ENCODE measurements around the gene CACNA1B.

Gene CACNA1B

DNA sequence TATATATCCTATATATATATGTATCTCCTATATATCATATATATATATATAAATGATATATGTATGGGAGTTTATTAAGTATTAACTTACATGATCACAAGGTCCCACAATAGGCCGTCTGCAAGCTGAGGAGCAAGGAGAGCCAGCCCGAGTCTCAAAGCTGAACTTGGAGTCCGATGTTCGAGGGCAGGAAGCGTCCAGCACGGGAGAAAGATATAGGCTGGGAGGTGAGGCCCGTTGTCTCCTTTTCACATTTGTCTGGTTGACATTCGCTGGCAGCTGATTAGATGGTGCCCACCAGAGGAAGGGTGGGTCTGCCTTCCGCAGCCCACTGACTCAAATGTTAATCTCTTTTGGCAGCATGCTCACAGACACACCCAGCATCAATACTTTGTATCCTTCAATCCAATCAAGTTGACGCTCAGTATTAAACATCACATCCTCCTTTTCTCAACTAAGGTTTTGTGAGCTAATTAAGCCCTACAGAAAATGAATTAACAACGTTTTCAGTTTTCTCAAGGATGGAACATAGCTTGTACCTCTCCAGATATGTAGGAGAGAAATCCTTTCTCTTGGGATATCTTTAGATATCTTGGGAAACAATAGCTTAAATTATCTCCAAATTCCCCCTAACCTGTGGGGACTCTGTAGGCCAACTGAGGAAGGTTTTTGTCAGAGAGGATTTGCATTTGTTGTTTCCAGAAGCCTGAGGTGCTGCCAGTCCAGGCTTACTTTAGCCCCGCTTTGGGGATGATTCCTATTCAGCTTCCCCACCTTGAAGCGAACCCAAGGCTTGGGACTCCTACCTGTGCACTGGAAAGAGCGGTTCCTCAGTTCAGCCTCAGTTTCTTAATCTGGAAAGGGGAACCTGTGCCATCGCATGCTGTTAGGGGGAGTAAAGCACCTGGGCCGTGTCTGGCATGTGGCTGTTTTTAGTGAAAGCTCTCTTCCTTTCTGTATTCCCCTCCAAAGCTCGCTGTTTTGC lies 163.2 kb downstream of the CACNA1B start:
- no peak for DNase-seq (ENCODE audit: low read depth)

DNA sequence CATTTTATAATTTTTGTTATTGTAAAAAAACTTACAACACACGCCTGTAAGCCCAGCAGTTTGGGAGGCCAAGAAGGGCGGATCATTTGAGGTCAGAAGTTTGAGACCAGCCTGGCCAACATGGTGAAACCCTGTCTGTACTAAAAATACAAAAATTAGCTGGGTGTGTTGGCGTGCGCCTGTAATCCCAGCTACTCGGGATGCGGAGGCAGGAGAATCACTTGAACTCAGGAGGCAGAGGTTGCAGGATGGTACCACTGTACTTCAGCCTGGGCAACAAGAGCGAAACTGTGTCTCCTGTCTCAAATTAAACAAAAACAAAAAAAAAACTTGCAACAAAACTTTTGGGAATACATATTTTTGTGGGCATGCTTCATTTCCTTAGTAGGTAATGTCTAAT lies 164.6 kb downstream of the CACNA1B start:
- DNase-seq (ENCODE audit: low read depth), result no peak

DNA sequence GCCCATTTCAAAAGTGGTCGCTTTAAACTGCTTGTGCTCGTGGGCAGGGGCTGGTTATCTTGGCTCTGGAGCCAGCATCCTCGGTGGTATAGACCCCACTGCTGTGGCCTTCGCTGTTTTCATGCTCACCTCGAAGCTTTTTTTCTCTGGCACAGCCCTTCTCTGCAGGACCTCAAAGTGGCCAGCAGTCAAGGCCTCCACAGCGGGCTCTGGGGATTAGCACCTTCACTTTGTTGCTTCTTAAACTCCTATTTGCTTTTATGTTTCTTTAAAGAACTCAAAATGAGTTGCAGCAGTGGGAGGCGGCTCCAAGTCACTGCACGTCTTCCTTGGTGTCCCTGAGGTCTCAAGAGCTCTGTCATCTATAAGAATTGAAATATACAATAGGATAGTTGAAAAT lies 165.1 kb downstream of the CACNA1B start:
- DNase-seq (ENCODE audit: low read depth), result no peak

DNA sequence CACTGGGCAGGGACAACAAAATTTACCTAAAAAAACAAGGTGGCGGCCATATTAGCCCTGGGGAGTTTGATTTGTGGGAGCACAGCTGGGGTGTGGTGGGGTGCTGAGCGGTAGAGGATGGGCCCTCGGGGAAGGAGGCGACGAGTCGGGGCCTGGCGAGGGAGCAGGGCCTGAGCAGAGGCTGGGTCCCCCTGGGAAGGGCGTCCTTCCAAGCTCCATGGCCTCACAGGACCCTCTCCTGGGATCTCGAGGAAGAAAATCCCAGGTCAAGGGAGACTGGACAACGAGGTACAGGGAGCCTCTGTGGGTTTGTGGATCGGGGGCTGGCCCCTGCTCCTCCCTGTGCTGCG lies 165.5 kb downstream of the CACNA1B start:
- no peak for DNase-seq (ENCODE audit: low read depth)

DNA sequence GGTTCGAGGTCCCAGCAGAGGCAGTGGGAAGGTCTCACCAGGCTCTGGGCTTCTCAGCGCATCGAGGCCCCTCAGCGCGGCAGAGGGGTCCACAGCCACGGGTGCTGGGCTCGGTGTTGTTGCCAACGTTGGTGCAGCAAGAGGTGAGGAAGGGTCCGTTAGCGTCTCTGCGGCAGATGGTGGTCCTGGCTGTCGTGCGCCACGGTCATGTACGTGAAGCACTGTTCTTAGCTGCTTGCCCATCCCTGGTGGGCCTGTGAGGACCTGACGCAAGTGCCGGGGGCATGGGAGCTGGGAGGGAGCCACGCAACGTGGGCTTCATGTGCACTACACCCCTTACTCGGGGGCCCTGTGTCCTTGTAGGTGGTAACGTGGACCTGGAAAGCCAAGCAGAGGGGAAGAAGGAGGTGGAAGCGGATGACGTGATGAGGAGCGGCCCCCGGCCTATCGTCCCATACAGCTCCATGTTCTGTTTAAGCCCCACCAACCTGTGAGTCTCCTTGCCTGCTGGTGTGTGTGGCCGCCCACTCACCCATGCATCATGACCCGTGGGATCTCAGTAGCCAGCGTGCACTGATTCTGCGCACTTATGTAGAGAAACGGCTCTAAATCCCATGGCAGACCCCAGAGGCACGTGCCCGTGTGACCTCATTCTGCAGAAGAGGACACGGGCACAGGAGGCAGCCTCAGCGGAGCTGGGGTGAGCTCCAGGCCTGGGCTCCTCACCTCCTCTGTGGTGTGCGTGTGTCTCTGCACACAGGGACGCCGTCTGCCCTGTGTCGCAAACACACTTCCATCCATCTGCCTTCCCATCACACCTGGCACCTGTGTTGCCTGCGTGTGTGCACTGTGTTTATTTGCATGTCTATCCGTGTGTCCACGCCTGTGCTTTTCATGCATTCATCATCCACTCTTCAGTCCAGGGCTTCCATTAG lies 166.1 kb downstream of the CACNA1B start:
- DNase-seq (ENCODE audit: low read depth), result no peak

DNA sequence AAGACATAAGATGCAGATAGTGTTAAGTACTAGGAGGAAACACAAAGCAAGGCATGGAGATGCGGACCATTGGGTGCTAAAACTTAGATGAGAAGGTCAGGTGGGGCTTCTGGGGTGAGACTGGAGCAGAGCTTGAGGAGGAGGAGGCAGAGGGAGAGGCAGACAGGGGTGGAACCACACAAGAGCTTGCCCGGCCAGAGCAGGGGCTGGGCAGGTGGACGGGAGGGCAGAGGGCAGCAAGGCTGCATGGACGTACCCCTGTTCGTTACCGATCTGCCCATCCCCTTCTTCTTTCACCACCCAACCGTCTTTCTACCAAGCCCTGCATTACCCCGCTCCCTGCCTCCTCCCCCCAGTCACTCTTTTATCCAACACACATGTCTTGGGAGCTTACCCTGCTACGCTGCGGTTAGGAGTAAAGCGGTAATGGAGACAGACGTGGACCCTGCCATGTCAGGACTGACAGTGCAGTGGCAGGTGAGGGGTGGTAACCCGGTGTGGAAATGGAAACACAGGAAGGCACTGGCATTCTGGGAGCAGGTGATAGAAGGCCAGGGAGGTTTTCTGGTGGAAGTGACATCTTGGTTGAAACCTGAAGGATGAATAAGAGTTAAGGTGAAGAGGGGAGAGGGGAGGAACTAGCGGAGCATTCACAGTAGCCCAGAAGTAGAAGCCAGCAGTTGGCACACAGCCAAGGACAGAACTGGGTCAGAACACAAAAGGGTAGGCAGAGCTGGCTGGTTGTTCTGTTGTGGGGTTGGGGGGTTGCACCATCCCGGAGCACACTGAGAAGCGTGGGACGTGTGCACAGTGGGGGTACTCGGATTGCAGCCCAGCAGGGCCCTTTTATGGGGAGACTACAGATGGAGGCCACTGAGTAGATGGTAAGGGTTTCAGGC lies 167.2 kb downstream of the CACNA1B start:
- no peak for DNase-seq (ENCODE audit: low read depth)

DNA sequence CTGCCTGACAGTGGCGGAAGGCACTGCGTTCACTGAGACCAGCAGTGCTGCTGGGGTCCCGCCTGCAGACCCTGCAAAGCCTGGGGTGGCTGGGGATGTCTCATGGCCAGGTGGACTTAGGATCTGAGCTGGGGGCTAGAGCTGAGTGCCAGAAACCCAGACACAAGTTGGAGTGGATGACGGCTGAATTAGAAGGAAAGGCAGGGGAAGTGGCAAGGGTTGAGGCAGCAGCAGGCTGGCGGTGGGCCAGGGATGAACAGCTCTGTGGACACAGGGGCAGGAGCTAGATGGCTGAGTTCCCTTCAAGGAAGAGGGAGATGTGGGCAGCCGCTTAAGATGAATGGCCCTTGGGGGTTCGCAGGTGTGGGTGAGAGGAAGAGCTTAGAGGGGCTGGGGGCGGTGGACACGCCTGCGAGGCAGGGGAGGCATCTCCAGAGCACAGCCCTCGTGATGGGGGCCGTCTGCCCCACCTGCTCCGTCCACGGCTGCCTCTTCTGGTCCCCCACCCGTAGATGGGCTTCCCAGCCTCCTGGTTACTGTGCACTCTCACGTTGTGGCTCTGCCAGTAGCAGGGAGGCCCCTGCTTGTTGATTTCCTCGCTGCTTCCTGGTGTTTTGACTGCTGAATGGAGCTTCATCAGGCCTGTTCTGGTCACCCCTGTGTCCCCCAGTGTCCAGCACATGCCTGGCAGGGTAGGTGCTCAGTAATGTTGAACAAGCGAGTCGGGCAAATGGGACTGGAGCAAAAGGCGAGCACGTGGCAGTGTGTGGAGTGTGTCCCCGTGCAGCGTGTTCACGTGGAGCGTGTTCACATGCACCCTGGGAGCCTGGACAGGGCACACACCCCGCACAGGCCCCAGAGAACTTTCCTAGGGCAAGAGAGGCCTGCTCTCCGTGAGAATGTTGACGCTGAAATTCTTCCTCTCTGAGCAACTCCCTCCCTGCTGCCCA lies 168.2 kb downstream of the CACNA1B start:
- DNase-seq (ENCODE audit: low read depth), result no peak

DNA sequence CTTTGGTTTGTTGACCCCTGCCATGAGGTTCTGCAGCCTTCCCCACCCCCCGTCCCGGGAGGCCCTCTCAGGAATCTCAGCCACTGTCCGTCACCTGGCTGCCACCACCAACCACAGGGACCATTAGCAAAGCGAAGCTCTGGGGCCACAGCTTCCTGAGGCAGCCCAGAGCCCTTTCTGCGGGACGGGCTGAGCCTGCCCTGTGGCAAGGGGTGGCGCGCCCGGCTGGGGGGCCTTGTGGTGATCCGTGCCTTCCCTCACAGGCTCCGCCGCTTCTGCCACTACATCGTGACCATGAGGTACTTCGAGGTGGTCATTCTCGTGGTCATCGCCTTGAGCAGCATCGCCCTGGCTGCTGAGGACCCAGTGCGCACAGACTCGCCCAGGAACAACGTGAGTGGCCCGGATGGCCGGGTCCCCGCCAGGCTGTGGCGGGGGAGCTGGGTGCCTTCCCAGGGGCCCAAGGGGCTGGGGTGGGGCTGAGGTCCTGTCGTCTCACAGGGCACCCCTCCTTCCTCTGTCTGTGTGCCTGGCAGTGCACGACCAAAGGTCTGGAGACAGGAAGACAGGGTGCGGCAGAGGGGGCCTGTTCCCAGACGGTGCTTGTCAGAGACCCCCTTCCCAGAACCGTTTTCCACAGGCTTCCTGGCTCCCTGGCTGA lies 169.2 kb downstream of the CACNA1B start:
- no peak for DNase-seq (ENCODE audit: low read depth)

DNA sequence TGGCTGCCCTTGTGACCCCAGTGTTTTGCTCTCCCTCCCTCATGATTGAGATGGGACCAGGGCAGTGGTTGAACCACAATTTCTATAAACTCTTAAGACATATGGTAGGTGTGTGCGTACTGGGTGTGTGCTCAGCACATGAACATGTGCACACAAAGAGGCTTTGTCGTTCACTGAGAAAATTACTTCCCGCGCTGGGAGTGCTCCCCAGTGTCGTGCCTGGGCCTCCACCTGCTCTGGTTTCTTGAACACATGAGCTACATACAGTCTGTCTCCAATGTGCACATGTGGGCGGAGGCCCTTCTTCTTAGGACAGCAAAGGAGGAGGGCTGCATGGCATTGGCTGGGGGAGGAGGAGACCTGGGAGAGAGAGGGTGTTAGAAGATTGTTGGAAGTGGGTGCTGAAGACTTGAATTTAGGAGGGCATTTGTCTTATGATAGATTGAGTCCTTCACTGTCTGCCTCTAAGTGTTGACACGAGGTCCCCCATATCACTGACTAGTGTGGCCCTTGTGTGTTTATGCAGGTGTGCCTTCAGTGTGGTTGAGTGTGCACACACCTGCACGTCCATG lies 170.0 kb downstream of the CACNA1B start:
- no peak for DNase-seq (ENCODE audit: low read depth)

DNA sequence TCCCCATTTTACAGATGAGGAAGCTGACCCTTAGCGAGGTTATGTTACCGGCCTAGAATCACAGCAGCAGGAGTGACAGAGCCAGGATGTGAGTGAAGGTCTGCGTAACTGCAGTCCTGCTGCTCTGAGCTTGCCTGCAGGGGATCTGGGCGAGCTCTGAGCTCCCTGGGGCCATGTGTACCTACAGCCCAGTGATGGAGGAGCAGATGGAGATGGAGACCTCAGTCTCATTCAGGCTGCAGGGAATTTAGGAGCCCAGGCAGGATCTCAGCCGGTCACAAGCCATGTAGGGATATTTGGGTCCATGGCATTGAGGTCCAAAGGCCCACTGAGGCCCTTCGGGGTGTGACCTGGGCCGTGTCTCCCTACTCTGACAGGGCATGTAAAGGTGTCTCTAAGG lies 170.6 kb downstream of the CACNA1B start:
- no peak for DNase-seq (ENCODE audit: low read depth)

DNA sequence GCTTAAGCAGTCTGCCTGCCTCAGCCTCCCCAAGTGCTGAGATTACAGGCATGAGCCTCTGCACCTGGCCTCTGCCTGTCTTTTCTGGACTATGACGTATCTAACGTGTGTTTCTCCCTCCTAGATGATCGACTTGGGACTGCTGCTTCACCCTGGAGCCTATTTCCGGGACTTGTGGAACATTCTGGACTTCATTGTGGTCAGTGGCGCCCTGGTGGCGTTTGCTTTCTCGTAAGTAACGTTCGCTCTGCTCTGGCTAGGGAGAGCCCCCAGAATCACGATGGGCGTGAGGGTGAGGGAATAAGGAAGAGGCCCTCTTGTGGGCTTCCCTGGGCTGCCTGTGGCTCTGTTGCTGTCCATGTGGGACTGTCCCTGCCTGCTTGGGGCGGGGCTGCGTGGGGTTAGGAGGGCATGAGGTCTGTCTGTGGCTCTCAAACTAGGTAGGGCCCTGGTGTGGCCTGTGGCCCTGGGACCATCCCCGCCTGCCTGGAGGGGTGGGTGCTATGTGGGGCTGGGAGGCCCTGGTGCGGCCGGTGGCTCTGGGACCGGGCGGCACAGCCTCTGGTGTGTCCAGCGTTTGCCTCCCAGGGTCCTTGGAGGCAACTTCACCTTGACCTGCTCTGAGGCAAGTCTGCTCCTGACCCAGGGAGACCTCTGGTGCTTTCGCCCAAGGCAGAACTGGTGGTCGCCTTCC lies 171.7 kb downstream of the CACNA1B start:
- DNase-seq (ENCODE audit: low read depth), result no peak

DNA sequence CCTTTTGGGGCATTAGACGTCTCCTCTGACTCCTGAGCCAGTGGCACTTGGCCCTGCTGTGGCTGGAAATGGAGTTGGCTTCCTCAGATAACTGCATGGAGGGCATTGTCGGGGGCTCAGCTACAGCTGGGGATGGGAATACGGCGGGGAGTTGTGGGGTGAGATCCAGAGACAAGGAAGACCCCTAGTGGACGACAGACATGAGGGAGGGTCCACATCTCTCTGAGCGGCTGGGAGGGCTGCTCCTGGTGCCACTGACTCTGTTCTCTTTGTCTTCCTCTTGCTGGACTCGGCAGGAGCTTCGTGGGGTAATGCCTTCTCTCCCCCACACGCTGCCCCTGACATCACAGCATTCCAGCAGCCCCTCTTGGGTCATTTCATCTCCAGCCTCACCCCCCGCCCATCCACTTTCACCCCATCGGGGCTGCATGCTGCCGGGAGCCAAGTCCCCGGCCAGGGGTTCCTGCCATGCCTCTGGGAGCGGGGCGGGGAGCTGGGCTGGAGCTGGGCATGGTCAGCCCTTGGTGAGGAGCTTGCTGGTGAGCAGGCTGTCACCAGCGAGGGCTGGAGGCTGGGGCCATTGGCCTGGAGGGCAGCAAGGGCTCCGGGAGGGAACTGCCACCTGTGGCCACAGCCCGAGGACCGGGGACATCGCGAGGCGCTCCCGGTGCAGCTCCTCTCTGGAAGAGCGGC lies 172.3 kb downstream of the CACNA1B start:
- no peak for DNase-seq (ENCODE audit: low read depth)

DNA sequence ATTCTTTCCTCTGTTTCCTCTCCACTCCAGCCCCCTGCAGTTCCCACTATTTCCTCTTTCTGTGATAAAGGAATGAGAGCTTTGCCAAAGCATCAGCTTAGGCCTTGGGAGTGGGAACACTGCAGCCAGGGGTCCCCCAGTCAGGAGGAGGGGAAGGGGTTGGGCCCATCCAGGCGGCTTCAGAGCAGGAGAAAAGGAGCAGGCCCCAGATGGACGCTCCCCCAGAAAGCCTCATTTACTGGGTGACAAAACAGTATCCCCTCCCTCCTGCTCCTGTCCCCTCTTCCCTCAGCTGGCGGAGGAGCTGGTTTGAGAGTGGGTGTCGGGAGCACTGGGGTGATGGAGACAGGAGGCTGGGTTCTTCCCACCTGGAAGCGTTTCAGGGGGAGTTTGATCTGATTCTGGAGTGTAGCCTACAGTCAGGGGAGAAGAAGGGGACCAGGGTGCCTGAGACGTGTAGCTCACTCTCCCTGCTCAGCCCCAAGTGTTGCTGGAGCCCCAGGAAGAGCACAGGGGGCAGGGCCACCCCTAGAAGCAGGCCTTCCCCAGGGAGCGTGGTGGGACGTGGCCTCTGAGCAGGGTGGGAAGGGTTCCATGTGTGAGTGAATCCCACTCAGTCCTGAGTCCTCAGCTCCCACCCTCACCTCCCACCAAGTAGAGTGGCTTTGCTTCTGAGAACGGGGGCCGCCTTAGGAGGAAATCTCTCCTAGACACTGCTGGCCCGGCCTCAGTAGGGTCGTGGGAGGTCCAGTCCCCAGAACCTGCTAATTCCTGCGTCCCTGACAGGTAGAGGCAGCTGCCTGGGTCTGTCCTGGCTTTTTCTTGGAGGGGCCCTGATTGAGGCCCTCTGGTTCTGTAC lies 173.1 kb downstream of the CACNA1B start:
- DNase-seq (ENCODE audit: low read depth), result no peak

DNA sequence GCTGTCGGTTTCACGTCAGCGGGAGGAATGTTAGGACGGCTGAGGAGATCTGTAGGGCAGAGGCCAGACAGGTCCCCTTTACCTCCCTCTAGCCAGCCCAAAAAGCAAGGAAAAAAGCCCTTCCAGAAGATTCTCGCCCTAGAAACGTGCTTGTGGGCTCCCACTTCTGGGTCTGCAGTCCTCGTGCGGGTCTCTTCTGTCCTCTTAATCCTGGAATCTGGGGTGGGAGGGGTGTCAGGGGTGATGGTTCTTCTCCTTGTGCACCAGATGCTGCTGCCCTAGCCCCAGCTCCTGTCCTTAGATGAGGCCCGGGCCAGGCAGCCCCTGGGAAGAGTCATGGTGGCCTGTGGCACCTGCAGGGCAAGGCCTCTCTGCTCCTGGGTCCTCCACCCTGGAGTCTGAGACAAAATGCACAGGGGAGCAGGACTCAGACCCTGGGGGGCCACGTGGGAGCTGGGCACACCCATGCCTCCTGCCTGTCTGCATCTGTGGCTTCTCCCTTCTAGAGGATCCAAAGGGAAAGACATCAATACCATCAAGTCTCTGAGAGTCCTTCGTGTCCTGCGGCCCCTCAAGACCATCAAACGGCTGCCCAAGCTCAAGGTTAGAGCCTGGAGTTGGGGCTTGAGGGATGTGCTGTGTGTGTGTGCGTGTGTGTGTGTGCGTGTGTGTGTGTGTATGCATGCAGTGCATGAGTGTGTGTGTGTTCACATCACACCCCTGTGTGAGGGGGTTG lies 174.2 kb downstream of the CACNA1B start:
- no peak for DNase-seq (ENCODE audit: low read depth)

DNA sequence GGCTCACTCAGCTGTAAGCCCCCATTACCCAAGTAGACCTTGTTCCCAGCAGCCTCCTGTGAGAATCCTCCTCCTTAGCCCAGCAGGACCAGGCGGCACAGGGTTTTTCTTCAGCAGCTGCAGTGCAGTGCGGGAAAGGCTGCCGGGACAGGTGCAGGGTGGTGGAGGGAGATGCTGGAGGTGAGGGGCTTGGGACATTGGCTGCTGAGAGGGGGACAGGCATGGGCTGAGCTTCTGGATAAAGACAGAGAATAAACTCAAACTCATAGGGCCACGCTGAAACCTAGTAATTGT lies 174.7 kb downstream of the CACNA1B start:
- DNase-seq (ENCODE audit: low read depth), result no peak

DNA sequence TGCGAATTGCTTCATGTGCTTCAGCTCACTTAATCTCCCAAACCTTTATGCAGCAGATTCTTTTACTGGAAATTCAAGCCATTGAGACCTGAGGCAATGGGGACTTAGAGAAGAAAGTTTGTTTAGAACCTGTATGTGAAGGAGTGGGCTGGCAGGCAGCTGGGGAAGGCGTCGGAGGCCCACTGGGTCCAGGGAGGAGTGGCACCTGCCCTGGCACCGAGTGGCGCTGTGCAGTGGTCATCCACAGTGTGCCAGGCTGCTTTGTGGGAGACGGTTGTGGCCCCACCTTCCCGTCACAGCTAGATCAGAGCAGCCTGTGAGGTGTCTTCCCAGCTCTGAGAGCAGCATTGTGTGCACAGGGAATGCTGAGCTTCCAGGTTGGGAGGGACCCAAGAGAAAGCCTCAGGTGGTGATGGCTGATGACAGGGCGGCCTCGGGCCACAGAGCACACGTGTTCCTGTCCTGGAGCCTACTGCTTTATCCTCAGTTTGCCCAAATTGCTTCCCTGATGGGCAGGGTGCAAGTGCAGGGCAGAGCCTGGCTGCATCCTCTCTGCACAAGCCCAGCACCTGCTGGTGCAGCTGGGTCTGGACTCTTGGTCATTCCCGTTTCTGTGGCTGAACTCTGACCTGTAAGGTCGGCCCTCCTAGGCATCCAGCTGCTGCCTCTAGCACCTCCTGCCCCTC lies 175.2 kb downstream of the CACNA1B start:
- DNase-seq (ENCODE audit: low read depth), result no peak

Measured in GM04503 (cell line).